Epithelial cell of proximal tubule (primary cell): ENCODE measurements around the gene SPATA31C2. TPM values are rescaled to one million over a fixed set of nuclear protein-coding genes. Genes with fewer than 3 reads are reported as not detected.
"Not testable (repeated sequence)": the region's sequence is repeated elsewhere in the genome, so short reads cannot be mapped to it uniquely, and the experiment has no call there.

Source experiments
- DNase-seq: peaks from one replicate; pipeline ENCODE4 v3.0.0-alpha.2; 2011; ENCODE audit warnings: low read depth
- H3K4me3 ChIP-seq: 2 replicates; pipeline ENCODE4 v1.5.1; 2011; ENCODE audit warnings: low read depth, mild to moderate bottlenecking, low read length
- CTCF ChIP-seq: conservative IDR thresholded peaks from 2 replicates; pipeline ENCODE4 v1.5.1; 2012; ENCODE audit warnings: low read depth, mild to moderate bottlenecking, low read length
- total RNA-seq: library from RNA; depleted of rRNA; stranded (reverse); fragments of >200 nt; gene quantifications from 2 replicates; pipeline ENCODE4 v1.2.3, GENCODE V29; 2015

The SPATA31C2 gene
- total RNA-seq, 1 donor from 2014 or later: not detected

DNA sequence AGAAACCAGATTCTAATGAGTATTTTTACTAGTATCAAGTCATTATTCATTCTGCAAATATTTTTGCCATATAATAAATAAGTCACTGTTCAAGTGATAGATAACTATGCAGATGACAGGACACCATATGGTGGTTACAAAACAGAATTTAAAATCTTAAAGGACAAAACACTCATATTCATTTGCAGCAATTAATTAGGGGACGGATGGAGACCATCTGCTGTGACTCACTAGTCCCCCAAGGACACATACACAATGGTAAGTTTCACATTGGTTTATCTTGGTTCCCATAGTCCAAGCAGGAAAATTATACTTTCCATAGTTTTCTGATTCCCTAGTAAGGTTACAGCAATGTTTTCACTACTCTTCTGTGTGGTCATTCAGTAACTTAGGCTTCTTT is 28.4 kb upstream of the SPATA31C2 start:
- DNase-seq: no peak
- TF ChIP-seq CTCF: no peak
- H3K4me3 ChIP-seq: no peak overlapping the region

GRCh38 chr9:88164850-88165249 is 26.6 kb upstream of the SPATA31C2 start:
- TF ChIP-seq CTCF: no peak
- H3K4me3 ChIP-seq: no peak overlapping the region

DNA sequence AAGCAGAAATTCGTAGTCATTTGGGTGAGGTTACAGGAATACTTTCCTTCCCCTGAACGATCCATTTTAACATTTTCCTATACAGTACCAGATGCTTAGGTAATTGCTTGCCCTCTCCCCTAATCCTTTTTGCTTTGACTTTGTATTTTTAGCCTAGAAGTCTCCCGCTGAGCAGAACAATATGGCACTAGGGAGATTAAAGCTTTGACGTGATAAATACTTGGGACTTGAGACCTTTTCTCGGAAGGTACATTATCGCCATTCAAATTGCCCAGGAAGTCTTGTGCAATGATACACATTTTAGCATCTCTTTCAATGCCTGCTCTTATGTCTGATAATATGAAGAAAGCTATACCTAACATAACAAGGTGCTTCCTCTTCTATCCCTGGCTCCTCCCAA is 22.9 kb upstream of the SPATA31C2 start:
- no peak for TF ChIP-seq CTCF
- H3K4me3 ChIP-seq: no peak overlapping the region
- DNase-seq: no peak

More at GRCh38 chr9:88164850-88165249, 26.6 kb upstream of the SPATA31C2 start:
- no peak for DNase-seq

GRCh38 chr9:88143957-88144625 is 5.8 kb upstream of the SPATA31C2 start:
- no peak overlapping the region for H3K4me3 ChIP-seq
- DNase-seq: no peak
- no peak for TF ChIP-seq CTCF

- no peak overlapping the region for H3K4me3 ChIP-seq
- DNase-seq: no peak
- no peak for TF ChIP-seq CTCF
Observed at GRCh38 chr9:88143179-88143578, 4.9 kb upstream of the SPATA31C2 start.

DNA sequence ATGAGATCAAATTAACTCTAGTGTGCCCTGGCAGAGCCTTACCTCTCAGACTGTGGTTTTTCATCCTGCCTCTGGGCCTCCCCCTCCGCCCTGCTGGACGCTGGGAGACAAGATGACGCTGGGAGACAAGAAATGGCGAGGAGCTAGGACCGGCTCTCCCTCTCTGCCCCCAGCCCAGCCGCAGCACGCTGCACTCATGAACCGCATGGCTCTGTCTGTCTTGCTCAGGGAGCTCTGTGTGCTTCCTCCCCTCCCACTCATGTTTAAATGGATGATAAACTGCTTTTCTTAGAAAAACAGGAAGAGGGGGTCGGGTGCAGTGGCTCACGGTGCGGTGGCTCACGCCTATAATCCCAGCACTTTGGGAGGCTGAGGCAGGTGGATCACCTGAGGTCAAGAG is 4.7 kb downstream of the SPATA31C2 start:
- H3K4me3 ChIP-seq: not testable (repeated sequence)

GRCh38 chr9:88129556-88129955 is 8.7 kb downstream of the SPATA31C2 start:
- not testable (repeated sequence) for H3K4me3 ChIP-seq, DNase-seq

More for the DNA sequence above, 4.7 kb downstream of the SPATA31C2 start:
- not testable (repeated sequence) for DNase-seq

DNA sequence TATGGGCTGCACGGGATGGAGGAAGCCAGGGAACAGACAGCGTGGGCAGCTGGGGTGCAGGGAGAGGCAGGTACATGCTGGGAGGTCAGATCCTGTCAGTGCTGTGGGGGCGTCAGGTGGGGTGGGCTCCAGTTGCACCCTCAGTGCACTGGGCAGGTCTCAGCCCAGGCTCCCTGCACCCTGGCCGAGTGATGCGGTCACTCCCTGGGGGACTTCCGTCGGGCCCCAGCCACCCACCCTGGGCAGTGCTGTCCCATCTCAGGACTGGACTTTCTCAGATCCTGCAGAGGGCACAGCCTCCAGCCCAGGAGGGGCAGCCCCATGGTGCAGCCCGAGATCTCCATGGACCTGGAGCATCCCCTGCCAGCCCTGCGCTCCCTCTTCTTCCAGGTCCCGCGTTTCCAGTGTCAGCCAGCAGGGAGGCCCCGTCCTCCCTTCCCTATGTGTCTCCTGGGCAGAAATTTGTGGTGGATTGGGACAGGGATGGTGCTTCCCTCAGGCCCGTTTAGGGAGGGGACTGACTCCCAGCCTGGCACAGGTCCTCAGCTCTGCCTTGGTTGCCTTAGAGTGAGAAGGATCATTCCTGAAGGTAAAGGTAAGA is 10.5 kb downstream of the SPATA31C2 start:
- not testable (repeated sequence) for DNase-seq, H3K4me3 ChIP-seq

- H3K4me3 ChIP-seq, DNase-seq: not testable (repeated sequence)
Observed at GRCh38 chr9:88123413-88123812, 14.9 kb downstream of the SPATA31C2 start.

GRCh38 chr9:88118121-88118520 is 20.2 kb downstream of the SPATA31C2 start:
- H3K4me3 ChIP-seq, DNase-seq: not testable (repeated sequence)

GRCh38 chr9:88114968-88115612 is 23.2 kb downstream of the SPATA31C2 start:
- not testable (repeated sequence) for H3K4me3 ChIP-seq, DNase-seq

DNA sequence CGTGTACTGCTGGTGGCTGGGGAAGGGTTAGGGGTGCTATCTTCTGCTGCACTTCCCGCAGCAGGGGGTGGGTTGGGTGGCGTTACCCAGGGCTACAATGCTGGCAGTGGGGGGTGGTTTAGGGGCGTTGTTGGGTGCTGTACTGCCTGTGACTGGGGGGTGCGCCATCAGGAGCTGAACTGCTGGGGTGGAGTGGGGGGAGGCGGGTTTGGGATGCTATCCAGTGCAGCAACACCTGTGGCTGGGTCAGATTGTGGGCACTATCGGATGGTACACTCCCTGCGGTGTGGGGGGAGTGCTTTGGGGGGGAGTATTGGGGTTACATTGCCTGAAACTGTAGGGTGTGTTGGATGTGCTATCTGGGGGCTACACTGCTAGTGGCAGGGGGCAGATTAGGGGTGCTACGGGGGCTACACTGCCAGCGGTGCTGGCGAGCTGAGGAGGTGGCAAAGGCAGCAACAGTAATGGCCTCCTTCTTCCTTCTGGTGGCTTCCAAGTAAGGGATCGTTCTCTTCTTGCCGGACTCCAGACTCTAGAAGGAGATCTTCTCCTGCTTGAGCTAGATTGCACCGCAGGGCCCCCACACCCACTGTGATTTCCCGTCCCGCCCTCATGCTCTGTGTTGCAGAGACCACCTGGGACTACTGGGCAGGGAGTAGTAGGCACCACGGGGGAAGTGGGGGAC is 23.9 kb downstream of the SPATA31C2 start:
- DNase-seq, H3K4me3 ChIP-seq: not testable (repeated sequence)
